BLaER1 treated with 17β-estradiol and CSF1 and Interleukin-3, amounts not matched to agents 10 nM and 100 nM (cell line): Measurements from ENCODE around the gene CNNM4.

ENCODE experiments used
- H3K27ac ChIP-seq, 11 experiments: shearing (Covaris generic); formaldehyde crosslinking; 2 replicates each; pipeline ENCODE4 v1.8.1; 2022
- H3K27me3 ChIP-seq, 11 experiments: shearing (Covaris generic); formaldehyde crosslinking; 2 replicates each; pipeline ENCODE4 v1.8.1; 2022
- H3K36me3 ChIP-seq, 11 experiments: shearing (Covaris generic); formaldehyde crosslinking; 2 replicates each; pipeline ENCODE4 v1.8.1; 2022
- H3K4me1 ChIP-seq, 10 experiments: shearing (Covaris generic); formaldehyde crosslinking; 2 replicates each; pipeline ENCODE4 v1.8.1; 2022
- H3K4me2 ChIP-seq, 11 experiments: shearing (Covaris generic); formaldehyde crosslinking; 2 replicates each; pipeline ENCODE4 v1.8.1; 2022
- H3K4me3 ChIP-seq, 10 experiments: shearing (Covaris generic); formaldehyde crosslinking; 2 replicates each; pipeline ENCODE4 v1.8.1; 2022
- H3K9ac ChIP-seq, 11 experiments: shearing (Covaris generic); formaldehyde crosslinking; 2 replicates each; pipeline ENCODE4 v1.8.1; 2022
- H3K9me3 ChIP-seq, 11 experiments: shearing (Covaris generic); formaldehyde crosslinking; replicated peaks in 1 of 11; 2 replicates each; pipeline ENCODE4 v1.8.1; 2022
- H4K20me1 ChIP-seq, 11 experiments: shearing (Covaris generic); formaldehyde crosslinking; 2 replicates each; pipeline ENCODE4 v1.8.1; 2022
- Cebpa-rat ChIP-seq, 11 experiments: shearing (Covaris generic); IDR thresholded peaks; 2 replicates each; pipeline ENCODE4 v1.8.1; 2022

CNNM4 gene

DNA sequence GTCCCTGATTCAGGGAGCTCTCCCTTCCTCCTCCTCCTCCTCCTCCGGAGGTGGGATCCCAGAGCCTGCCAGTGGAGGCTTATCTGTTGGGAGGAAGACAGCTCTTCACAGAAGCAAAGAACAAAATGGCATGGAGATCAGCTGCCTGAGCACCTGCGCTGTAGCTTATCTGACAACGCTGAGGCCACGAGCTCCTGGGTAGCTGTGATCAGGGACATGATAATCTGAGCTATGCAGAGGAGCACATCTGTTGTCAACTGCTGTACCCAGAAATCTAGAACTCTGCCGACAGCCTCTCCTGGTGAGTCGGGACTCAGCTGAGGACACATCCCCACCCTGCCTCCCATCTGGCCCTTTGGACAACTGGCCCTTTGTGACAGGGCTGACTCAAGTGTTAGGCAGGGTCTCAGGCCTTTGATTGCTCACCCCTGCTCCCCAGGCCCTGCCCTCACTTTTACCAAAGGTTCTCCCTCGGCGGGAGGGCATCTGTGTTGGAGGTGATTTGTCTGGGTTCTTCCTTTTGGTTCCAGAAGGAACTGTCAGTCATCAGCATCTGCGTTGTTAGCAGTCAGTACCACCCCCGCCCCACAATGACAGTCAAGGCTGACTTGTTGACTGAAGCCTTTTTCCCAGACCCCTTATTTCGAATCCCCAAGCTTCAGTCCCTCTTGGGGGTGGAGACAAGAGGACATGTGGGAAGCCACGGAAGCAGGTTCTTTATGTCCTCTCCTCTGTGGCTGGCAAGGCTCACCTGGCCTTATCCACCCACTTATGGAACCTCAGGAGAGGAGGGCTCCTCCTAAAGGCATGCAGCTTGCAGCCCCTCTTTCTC lies 49.5 kb downstream of the CNNM4 start:
- Histone ChIP-seq H3K27ac (no peak overlapping the region), H3K4me2 (no peak overlapping the region), H3K9ac (no peak overlapping the region), H3K36me3 (peaks cover 0 to 41% (median 24%) of the 10 kb centered on the region in 11 experiments; a peak in 20 of 22 replicates), H3K4me3 (no peak overlapping the region), H3K9me3 (no peaks in the 10 kb centered on the region; a peak in 1 of 22 replicates), H4K20me1 (peaks cover 0 to 19% (median 0%) of the 10 kb centered on the region in 11 experiments; a peak in 1 of 22 replicates), H3K4me1 (peaks cover 3 to 32% (median 26%) of the 10 kb centered on the region in 10 experiments; a peak in 17 of 20 replicates), H3K27me3 (no peaks in the 10 kb centered on the region)
- no peak for TF ChIP-seq Cebpa-rat (IDR thresholded peaks at IDR 0.05)

GRCh38 chr2:96810783-96811192 lies 50.1 kb downstream of the CNNM4 start:
- TF ChIP-seq Cebpa-rat (IDR thresholded peaks at IDR 0.05) = no peak
- no peak overlapping the region for H3K4me3 ChIP-seq
- peaks cover 5 to 36% (median 29%) of the 10 kb centered on the region in 10 experiments; a peak in 17 of 20 replicates for H3K4me1 ChIP-seq
- no peak overlapping the region for H3K27ac ChIP-seq
- H3K9me3 ChIP-seq = no peaks in the 10 kb centered on the region
- H3K9ac ChIP-seq = no peak overlapping the region
- H4K20me1 ChIP-seq = peaks cover 0 to 19% (median 0%) of the 10 kb centered on the region in 11 experiments; a peak in 1 of 22 replicates
- no peak overlapping the region for H3K4me2 ChIP-seq
- H3K27me3 ChIP-seq = no peaks in the 10 kb centered on the region
- peaks cover 0 to 41% (median 24%) of the 10 kb centered on the region in 11 experiments; a peak in 20 of 22 replicates for H3K36me3 ChIP-seq

GRCh38 chr2:96811917-96812316 lies 51.2 kb downstream of the CNNM4 start:
- Histone ChIP-seq H3K4me2 (peak overlapping the region in 6 of 11 experiments; percentile 2 to 53 (median 22); a peak in 9 of 22 replicates), H4K20me1 (peaks cover under 1 to 22% (median 3%) of the 10 kb centered on the region in 11 experiments; a peak in 17 of 22 replicates), H3K27me3 (no peaks in the 10 kb centered on the region), H3K27ac (no peak overlapping the region), H3K9me3 (no peaks in the 10 kb centered on the region), H3K4me3 (no peak overlapping the region), H3K4me1 (peaks cover under 1 to 28% (median 22%) of the 10 kb centered on the region in 10 experiments; a peak in 17 of 20 replicates), H3K36me3 (peaks cover 0 to 41% (median 24%) of the 10 kb centered on the region in 11 experiments; a peak in 20 of 22 replicates), H3K9ac (no peak overlapping the region)
- TF ChIP-seq Cebpa-rat (IDR thresholded peaks at IDR 0.05) = no peak

DNA sequence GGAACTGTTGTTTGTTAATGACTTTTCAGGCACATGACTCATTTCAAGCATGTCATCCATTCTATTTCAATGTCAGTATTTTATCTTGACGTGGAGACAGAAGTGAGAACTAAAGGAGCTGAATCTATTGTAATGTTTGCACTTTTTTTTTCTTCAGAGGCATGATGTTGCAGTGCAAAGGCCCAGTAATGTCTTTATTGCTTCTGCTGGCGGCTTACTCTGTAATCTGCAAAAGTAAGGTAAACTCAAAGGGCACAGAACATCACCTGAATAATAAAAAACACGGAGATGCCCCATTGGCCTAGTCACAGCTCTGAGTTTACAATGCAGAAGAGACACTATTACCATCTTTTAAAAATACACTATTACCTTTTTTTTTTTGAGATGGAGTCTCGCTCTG lies 53.0 kb downstream of the CNNM4 start:
- TF ChIP-seq Cebpa-rat (IDR thresholded peaks at IDR 0.05) = no peak
- Histone ChIP-seq H3K27me3 (peaks cover 0 to 4% (median 0%) of the 10 kb centered on the region in 11 experiments; a peak in 3 of 22 replicates), H3K4me1 (peaks cover 17 to 44% (median 38%) of the 10 kb centered on the region in 10 experiments), H3K9me3 (no peaks in the 10 kb centered on the region), H4K20me1 (peaks cover 18 to 35% (median 20%) of the 10 kb centered on the region in 11 experiments; a peak in 19 of 22 replicates), H3K9ac (no peak overlapping the region), H3K4me3 (no peak overlapping the region), H3K27ac (no peak overlapping the region), H3K4me2 (no peak overlapping the region), H3K36me3 (peaks cover 0 to 37% (median 20%) of the 10 kb centered on the region in 11 experiments; a peak in 20 of 22 replicates)

GRCh38 chr2:96815326-96816126 lies 54.8 kb downstream of the CNNM4 start:
- Histone ChIP-seq H3K9me3 (no peaks in the 10 kb centered on the region), H4K20me1 (peaks cover 36 to 46% (median 39%) of the 10 kb centered on the region in 11 experiments; a peak in 20 of 22 replicates), H3K4me1 (peaks cover 24 to 63% (median 57%) of the 10 kb centered on the region in 10 experiments), H3K27ac (peak overlapping the region in 8 of 11 experiments; percentile 9 to 79 (median 52); a peak in 13 of 22 replicates), H3K36me3 (peaks cover 0 to 20% (median 9%) of the 10 kb centered on the region in 11 experiments; a peak in 11 of 22 replicates), H3K27me3 (peaks cover 0 to 4% (median 0%) of the 10 kb centered on the region in 11 experiments; a peak in 3 of 22 replicates), H3K9ac (peak overlapping the region; percentile 68 to 85 (median 82)), H3K4me3 (peak overlapping the region; percentile 72 to 86 (median 80)), H3K4me2 (peak overlapping the region; percentile 88 to 100 (median 94))
- no peak for TF ChIP-seq Cebpa-rat (IDR thresholded peaks at IDR 0.05)

DNA sequence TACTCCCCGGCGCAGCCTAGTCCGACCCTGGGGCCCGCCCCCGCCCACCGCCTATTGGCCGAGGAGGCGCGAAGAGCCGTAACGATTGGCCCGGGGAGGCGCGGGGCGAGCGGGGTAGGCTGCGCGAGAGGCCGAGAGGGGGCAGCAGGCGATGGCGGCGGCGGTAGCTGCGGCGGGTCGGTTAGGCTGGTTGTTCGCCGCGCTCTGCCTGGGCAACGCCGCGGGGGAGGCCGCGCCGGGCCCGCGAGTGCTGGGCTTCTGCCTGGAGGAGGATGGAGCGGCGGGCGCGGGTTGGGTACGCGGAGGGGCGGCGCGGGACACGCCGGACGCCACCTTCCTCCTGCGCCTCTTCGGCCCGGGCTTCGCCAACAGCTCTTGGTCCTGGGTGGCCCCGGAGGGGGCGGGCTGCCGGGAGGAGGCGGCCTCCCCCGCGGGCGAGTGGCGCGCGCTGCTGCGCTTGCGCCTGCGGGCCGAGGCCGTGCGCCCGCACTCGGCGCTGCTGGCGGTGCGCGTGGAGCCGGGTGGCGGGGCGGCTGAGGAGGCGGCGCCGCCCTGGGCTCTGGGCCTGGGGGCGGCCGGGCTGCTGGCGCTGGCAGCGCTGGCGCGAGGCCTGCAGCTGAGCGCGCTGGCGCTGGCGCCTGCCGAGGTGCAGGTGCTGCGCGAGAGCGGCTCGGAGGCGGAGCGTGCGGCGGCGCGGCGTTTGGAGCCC lies 55.6 kb downstream of the CNNM4 start, which contains the start of gene CNNM3:
TSS of gene CNNM3 (plus strand) at position 142 of the 709 bp plus-strand sequence. CDS start at position 152, 10 bp downstream.
- H3K27ac ChIP-seq = peak within 1 kb of the TSS; percentile 52 to 83 (median 70); a peak in 21 of 22 replicates

DNA sequence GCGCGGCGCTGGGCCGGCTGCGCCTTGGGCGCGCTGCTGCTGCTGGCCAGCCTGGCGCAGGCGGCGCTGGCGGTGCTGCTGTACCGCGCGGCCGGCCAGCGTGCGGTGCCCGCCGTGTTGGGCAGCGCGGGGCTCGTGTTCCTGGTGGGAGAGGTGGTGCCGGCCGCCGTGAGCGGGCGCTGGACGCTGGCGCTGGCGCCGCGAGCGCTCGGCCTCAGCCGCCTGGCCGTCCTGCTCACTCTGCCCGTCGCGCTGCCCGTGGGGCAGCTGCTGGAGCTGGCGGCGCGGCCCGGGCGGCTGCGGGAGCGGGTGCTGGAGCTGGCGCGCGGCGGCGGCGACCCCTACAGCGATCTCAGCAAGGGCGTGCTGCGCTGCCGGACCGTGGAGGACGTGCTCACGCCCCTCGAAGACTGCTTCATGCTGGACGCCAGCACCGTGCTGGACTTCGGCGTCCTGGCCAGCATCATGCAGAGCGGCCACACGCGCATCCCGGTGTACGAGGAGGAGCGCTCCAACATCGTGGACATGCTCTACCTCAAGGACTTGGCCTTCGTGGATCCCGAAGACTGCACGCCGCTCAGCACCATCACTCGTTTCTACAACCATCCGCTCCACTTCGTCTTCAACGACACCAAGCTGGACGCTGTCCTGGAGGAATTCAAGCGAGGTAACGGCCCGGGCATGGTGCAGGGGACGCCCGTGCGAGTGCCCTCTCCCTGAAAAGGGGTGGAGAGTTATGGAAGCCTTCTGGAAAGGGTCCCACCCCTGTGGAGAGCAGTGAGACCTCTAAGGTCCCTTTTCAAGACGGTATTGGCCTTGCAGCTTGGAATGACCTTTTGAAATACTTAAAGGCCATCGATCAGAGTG lies 56.4 kb downstream of the CNNM4 start:
- peaks cover 24 to 64% (median 56%) of the 10 kb centered on the region in 10 experiments for H3K4me1 ChIP-seq
- H3K27ac ChIP-seq = peak overlapping the region in 9 of 11 experiments; percentile 65 to 83 (median 74); a peak in 18 of 22 replicates
- H3K27me3 ChIP-seq = peaks cover 0 to 4% (median 0%) of the 10 kb centered on the region in 11 experiments; a peak in 3 of 22 replicates
- H3K4me3 ChIP-seq = peak overlapping the region; percentile 72 to 86 (median 80)
- peaks cover 46 to 56% (median 51%) of the 10 kb centered on the region in 11 experiments; a peak in 20 of 22 replicates for H4K20me1 ChIP-seq
- H3K4me2 ChIP-seq = peak overlapping the region; percentile 97 to 100 (median 100)
- no peaks in the 10 kb centered on the region for H3K9me3 ChIP-seq
- no peak for TF ChIP-seq Cebpa-rat (IDR thresholded peaks at IDR 0.05)
- peak overlapping the region; percentile 76 to 85 (median 82) for H3K9ac ChIP-seq
- peaks cover 0 to 23% (median 9%) of the 10 kb centered on the region in 11 experiments; a peak in 5 of 22 replicates for H3K36me3 ChIP-seq

More for the DNA sequence above, 55.6 kb downstream of the CNNM4 start, which contains the start of gene CNNM3:
- H4K20me1 ChIP-seq = peaks cover 44 to 49% (median 46%) of the 10 kb centered on the region in 11 experiments; a peak in 20 of 22 replicates
- TF ChIP-seq Cebpa-rat (IDR thresholded peaks at IDR 0.05) = no peak
- peaks cover 24 to 67% (median 60%) of the 10 kb centered on the region in 10 experiments for H3K4me1 ChIP-seq
- H3K4me3 ChIP-seq = peak within 1 kb of the TSS; percentile 72 to 86 (median 80)
- H3K27me3 ChIP-seq = peaks cover 0 to 4% (median 0%) of the 10 kb centered on the region in 11 experiments; a peak in 3 of 22 replicates
- no peaks in the 10 kb centered on the region for H3K9me3 ChIP-seq
- H3K9ac ChIP-seq = peak within 1 kb of the TSS; percentile 76 to 85 (median 82)
- peaks cover 0 to 20% (median 11%) of the 10 kb centered on the region in 11 experiments; a peak in 6 of 22 replicates for H3K36me3 ChIP-seq
- H3K4me2 ChIP-seq = peak within 1 kb of the TSS; percentile 97 to 100 (median 100)
